DLD1 (cell line): ENCODE results near the gene CUL3.

ENCODE experiments used
- in situ Hi-C: cut with HindIII; loops from 2 replicates; pipeline ENCODE4 v1.10.0; 2017; ENCODE audit warnings: low sequenced_read_pairs

CUL3 gene

DNA sequence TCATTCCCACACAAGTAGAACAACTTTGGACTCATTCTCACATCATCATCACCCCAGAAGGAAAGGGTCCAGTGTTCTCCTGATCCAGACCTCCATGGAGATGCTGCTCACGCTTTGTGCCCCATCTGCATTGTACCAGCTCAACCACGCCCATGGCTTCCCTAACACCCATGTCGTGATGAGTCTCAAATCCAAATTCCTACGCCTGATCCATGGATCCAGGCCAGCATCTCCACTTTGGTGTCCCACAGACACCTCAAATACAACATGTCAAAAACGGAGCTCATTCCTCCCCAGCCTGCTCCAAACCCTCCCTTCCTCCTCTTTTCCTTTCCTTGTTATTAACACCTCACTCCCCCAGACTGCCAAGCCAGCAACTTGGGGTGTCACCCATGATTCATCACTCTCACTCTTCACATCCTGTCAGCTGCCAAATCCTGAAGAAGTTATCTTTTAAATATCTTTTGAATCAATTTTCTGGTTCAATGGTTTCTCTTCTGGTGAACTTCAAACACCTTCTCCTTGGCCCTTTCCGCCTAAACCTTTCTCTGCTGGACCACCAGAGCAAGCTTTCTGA lies 153.1 kb downstream of the CUL3 start:
- in situ Hi-C loops, result no loop called here

DNA sequence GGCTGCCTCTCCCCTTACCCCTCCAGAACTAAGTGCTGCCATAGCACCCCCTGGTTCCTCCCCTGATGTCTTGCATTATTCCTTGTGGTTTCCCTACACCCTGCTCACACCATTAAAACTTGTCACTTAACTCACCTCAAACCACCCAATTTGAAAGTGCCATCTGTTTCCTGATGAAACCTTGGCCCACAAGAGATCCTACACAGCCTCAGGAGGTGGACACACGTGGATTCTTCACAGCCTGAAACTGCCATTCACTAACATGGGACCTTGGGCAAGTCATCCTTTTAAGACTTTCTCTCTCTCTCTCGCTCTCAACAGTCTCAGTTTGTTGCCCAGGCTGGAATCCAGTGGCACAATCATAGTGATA lies 155.7 kb downstream of the CUL3 start:
- in situ Hi-C loops, result no loop called here

DNA sequence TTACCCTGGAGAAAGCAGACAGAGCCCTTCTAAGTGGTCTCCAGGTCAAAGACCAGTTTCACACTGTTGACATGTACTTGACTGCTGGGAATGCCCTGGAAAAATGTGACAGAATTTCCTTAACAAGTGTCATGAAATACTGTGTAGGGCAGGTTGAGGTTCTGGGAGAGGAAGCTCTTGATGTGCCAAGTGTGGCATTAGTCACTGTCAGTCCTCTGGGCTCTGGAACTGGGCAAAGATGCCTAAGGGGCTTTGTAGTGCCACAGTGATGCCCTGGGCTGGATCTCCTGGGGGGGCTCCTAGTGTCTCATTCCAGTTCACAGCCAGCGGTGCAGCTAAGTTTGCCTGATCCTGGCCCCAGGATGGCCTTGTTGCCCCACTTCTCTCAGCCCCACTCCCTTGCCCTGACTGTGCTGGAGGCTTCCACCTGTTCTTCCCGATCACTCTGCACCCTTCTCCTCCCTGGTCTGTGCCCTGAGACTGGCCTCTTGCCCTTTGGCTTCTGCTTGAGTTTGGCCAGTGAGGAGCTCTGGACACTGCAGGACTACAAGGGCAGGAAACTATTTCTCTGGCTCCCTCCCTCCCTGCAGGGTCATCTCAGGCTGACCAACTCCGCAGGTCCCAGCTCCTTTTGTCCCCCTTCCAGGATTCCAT lies 156.2 kb downstream of the CUL3 start:
- in situ Hi-C loops, result no loop called here

DNA sequence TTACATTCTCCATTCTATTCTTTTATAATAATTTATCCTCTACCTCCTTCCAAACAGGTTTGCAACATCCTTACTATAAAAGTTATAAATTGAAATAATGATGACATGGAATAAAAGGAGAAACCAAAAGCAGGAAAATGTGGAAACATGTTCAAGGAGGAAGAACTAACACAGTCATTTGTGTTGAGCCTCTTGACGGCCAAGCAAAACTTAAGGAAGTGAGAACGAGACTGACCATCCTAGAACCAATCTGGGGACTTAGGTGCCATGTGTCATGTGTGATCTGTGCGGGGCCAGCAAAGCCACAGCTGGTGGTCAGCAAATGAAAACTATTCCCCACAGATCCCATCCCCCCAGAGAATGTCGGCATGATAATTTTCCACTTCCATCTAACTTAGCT lies 157.7 kb downstream of the CUL3 start:
- in situ Hi-C loops, result no loop called here

DNA sequence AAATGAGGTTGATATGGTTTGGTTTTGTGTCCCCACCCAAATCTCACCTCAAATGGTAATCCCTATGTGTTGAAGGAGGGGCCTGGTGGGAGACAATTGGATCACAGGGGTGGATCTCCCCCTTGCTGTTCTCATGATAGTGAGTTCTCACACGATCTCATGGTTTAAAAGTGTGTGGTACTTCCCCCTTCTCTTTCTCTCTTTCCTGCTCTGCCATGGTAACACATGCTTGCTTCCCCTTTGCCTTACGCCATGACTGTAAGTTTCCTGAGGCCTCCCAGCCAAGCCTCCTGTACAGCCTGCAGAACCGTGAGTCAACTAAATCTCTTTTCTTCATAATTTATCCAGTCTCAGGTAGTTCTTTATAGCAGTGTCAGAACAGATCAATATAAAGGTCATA lies 158.5 kb downstream of the CUL3 start:
- in situ Hi-C loops, result no loop called here

DNA sequence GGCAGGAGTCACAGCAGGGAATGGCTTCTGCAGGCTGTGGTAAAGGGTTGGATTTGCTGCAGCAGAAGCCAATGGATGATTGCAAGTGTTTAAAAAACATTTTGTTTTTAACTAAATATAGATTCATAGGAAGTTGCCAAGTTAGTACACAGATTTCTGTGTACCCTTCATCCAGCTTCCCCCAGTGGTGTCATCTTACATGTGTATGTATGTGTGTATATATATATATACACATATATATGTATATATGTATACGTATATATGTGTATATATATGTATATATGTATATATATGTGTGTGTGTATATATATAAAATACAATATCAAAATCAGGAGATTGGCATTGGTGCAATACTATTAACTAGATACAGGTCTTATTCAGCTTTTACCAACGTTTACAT lies 164.1 kb downstream of the CUL3 start:
- in situ Hi-C loops, result no loop called here
